ENCODE measurements around the gene NAXE. TPM values are rescaled to one million over a fixed set of nuclear protein-coding genes. Genes with fewer than 3 reads are reported as not detected.

Gene NAXE
- polyA plus RNA-seq, 1 experiment = 63.3 TPM

- Histone ChIP-seq H3K27me3 (ENCODE audit: control insufficient read depth, insufficient read depth, low read length) (no peaks in the 10 kb centered on the region), H3K4me3 (ENCODE audit: low read depth, low read length) (no peak overlapping the region), H3K36me3 (ENCODE audit: control insufficient read depth, insufficient read depth, low read length) (peaks cover 11% of the 10 kb centered on the region)
- ChIA-PET POLR2A (no interaction called here), CTCF (no interaction called here)
- TF ChIP-seq, protein P1, sequence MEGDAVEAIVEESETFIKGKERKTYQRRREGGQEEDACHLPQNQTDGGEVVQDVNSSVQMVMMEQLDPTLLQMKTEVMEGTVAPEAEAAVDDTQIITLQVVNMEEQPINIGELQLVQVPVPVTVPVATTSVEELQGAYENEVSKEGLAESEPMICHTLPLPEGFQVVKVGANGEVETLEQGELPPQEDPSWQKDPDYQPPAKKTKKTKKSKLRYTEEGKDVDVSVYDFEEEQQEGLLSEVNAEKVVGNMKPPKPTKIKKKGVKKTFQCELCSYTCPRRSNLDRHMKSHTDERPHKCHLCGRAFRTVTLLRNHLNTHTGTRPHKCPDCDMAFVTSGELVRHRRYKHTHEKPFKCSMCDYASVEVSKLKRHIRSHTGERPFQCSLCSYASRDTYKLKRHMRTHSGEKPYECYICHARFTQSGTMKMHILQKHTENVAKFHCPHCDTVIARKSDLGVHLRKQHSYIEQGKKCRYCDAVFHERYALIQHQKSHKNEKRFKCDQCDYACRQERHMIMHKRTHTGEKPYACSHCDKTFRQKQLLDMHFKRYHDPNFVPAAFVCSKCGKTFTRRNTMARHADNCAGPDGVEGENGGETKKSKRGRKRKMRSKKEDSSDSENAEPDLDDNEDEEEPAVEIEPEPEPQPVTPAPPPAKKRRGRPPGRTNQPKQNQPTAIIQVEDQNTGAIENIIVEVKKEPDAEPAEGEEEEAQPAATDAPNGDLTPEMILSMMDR (IDR thresholded peaks at IDR 0.05; ENCODE audit: insufficient read depth, low read depth, low read length) = no peak
- DNase-seq (ENCODE audit: low read depth) = no peak
Measured at GRCh38 chr1:156598125-156598524, 6.5 kb downstream of the NAXE start.

GRCh38 chr1:156598731-156599432 lies 7.3 kb downstream of the NAXE start:
- ChIA-PET CTCF (interaction anchor here (1.2 kb wide), 1 partner anchor 16 kb away, joined by 3 read pairs; no protein-coding TSS in a partner anchor), POLR2A (no interaction called here)

DNA sequence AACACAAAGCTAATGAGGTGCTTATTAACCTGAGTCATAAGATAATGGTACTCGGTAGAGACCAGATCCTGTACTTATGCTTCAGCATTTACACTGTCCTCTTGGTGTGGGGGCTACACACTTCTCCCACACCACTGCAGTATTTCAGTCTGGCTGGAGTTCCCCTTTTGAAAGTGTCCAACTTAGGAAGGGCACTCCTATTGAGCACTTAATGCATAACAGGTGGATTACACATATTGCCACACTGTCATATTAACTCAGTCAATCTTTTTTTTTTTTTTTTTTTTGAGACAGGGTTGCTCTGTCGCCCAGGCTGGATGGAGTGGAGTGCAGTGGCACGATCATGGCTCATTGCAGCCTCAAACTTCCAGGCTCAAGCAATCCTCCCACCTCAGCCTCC lies 8.2 kb downstream of the NAXE start:
- Histone ChIP-seq H3K27me3 (ENCODE audit: control insufficient read depth, insufficient read depth, low read length) (no peaks in the 10 kb centered on the region), H3K36me3 (ENCODE audit: control insufficient read depth, insufficient read depth, low read length) (peaks cover 9% of the 10 kb centered on the region), H3K4me3 (ENCODE audit: low read depth, low read length) (no peak overlapping the region)
- DNase-seq (ENCODE audit: low read depth) = no peak
- TF ChIP-seq, protein P1 (IDR thresholded peaks at IDR 0.05; ENCODE audit: insufficient read depth, low read depth, low read length) = no peak
- CTCF ChIA-PET = interaction anchor here (1.2 to 1.3 kb wide), 2 partner anchors 15 to 213 kb away, joined by 3 read pairs; no protein-coding TSS in a partner anchor
- POLR2A ChIA-PET = no interaction called here

More at GRCh38 chr1:156598731-156599432, 7.3 kb downstream of the NAXE start:
- no peaks in the 10 kb centered on the region for H3K27me3 ChIP-seq (ENCODE audit: control insufficient read depth, insufficient read depth, low read length)
- peaks cover 11% of the 10 kb centered on the region for H3K36me3 ChIP-seq (ENCODE audit: control insufficient read depth, insufficient read depth, low read length)
- TF ChIP-seq, protein P1 (IDR thresholded peaks at IDR 0.05; ENCODE audit: insufficient read depth, low read depth, low read length) = no peak
- no peak for DNase-seq (ENCODE audit: low read depth)
- H3K4me3 ChIP-seq (ENCODE audit: low read depth, low read length) = no peak overlapping the region

GRCh38 chr1:156600733-156601121 lies 9.2 kb downstream of the NAXE start:
- peak overlapping the region; percentile 64 for H3K4me3 ChIP-seq (ENCODE audit: low read depth, low read length)
- peaks cover 6% of the 10 kb centered on the region for H3K36me3 ChIP-seq (ENCODE audit: control insufficient read depth, insufficient read depth, low read length)
- no peaks in the 10 kb centered on the region for H3K27me3 ChIP-seq (ENCODE audit: control insufficient read depth, insufficient read depth, low read length)
- CTCF ChIA-PET = interaction anchor here (1.0 to 2.7 kb wide), 5 partner anchors 9 to 214 kb away, joined by 3 to 12 read pairs (median 4); partner anchors contain the start of genes MEF2D and NAXE
- DNase-seq (ENCODE audit: low read depth) = no peak
- POLR2A ChIA-PET = no interaction called here
- TF ChIP-seq, protein P1 (IDR thresholded peaks at IDR 0.05; ENCODE audit: insufficient read depth, low read depth, low read length) = no peak

GRCh38 chr1:156601122-156601830 lies 9.7 kb downstream of the NAXE start, which contains the start of gene GPATCH4:
GPATCH4 (minus strand) TSS chr1:156601479.
- ChIA-PET CTCF (interaction anchor here (0.7 to 2.7 kb wide), 7 partner anchors 10 to 215 kb away, joined by 3 to 12 read pairs (median 4); partner anchors contain the start of genes MEF2D and NAXE), POLR2A (no interaction called here)

More at GRCh38 chr1:156601122-156601830, 9.7 kb downstream of the NAXE start, which contains the start of gene GPATCH4:
- Histone ChIP-seq H3K27me3 (ENCODE audit: control insufficient read depth, insufficient read depth, low read length) (no peaks in the 10 kb centered on the region), H3K36me3 (ENCODE audit: control insufficient read depth, insufficient read depth, low read length) (peaks cover 6% of the 10 kb centered on the region), H3K4me3 (ENCODE audit: low read depth, low read length) (peak within 1 kb of the TSS; percentile 64)
- DNase-seq (ENCODE audit: low read depth) = peak; percentile 69
- TF ChIP-seq, protein P1 (IDR thresholded peaks at IDR 0.05; ENCODE audit: insufficient read depth, low read depth, low read length) = no peak
